Cerebellar nuclear complex (tissue), 1 donor: ENCODE results near the gene TSC22D2.

Experiments used
- DNase-seq, 2 experiments: peaks; one replicate each; lab custom pipeline; 2025; lab: John Stamatoyannopoulos, UW

Gene TSC22D2

DNA sequence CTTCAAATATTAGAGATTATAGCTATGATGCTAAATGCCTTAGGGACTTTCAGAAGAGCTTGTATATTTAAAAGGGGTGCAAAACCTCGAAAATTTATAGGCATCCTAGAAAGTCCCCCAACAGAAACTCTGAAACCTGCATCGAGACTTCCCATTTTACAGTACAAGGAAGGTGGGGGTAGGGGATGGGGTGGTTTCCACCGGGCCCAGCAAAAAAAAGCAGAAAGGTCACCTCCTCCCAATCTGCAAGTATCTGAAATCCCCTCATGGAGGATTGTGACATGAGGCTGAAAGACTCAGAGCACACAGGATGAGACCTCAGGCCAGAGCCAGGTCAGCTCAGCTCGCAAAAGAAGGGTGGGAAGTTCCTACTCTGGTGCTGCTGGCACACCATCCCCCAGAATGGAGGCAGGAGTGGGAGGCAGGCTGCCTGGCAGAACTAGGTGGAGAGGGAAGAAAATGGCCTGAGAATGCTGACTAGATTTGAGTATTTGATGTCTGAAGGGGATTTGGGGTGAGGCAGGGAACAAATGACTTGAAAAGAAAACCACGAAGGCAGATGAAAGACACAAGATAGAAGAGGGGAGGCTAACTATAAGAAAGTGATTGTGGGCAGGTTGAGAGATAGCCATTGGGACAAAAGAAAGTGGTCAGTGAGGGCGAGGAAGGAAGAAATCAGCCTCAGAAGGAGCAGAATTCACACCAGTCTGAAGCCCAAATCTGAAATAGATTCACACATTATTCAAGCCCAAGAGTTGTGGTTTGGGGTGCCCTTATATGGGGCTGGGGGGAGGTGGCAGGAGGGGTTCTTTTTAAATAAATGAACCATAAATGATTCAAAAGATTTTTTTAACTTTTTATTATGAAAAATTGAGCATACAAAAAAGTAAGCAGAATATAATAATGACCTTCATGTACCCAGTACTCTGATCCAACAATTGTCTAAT lies 22.5 kb upstream of the TSC22D2 start:
- DNase-seq, result no peak

DNA sequence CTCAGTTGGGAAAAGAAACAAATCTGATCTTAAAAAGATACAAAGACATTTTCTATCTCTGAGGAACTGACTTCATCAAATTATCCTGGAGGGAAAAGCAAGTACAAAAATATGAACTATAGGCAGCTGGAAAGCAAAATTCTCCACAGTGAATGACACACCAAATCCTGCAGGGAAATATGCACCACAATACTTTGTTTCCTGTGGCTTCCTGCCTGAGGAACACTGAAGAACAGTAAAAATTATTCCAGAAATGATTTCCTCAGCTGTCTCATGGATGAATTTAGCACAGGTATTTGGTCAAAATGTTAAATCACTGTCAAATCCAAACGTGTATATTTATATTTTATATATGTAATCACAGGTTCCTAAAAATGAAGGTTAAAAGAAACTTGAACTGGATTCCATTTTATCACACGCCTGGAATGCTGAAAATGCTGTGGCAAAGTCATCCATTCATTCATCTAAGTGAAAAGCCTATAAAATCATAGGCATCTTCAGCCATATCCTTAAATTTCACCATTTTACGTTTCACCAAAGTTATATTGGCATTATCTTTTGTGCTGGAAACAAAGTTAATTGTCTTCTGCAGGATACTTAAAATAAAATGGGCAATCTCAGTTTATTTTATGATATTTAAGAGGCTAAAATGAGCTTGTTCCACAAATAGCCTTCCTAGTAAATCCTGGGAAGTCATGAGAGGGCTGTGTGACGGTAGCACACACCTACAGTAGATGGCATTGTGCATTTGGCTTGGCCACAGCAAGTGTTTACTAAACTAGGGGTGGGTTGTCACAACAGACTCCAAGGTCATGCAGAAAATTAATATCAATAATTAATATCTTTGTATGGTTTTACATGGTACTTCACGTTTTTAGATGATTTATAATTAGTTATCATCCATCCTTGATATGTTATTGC lies 19.3 kb upstream of the TSC22D2 start:
- no peak for DNase-seq

DNA sequence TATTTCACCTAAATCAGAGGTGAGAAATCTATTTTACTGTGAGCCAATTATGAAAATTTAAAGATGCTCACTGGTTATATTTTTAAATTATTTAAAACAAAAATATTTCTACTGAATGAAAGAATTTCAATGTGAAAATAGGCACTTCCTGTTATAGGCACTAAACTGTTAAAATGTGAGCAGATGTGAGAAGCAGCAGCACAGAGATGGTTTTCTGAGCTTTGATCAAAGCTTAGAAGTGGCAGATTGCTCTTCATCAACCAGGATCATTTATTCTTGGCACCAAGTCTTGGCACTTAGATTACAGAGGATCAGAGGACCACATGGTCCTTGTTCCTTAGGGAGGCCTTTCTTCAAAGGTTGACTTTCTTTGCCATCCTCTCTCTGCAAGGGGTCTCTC lies 18.0 kb upstream of the TSC22D2 start:
- no peak for DNase-seq

DNA sequence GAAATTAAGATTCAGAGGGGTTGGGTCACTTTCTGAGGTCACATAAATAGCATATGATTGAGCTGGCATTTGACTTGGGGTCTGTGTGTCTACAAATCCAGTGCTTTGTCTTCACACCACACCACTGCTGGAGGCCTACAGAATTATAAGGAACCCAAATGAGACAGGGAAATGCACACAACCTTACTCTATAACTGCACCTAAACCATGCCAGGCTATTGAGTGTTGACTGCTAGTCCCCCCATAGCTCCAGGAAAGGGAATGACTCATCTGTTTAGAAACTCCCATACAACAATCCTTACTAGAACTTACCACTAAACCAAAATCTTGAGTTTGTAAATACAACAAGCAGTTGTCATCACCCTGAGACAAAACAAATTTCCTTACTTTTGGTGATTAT lies 16.9 kb upstream of the TSC22D2 start:
- no peak for DNase-seq

DNA sequence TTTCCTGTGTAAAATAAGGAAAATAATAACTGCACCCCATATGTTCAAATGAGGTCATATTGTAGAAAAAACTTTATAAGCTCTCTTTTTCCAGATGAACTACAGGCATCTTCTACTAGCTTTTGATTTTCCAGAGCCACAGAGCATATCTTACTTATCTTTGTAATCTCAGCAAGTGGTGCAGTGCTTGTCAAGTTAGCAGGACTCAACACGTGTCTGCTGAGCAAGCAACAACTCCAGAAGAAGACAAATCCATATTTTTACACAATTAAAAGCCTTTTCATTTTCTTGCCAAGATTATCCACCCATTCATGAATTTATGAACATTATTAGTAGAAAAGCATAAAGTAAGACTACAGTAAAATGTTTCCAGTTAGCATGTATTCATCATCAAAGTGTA lies 14.4 kb upstream of the TSC22D2 start:
- DNase-seq, result no peak

DNA sequence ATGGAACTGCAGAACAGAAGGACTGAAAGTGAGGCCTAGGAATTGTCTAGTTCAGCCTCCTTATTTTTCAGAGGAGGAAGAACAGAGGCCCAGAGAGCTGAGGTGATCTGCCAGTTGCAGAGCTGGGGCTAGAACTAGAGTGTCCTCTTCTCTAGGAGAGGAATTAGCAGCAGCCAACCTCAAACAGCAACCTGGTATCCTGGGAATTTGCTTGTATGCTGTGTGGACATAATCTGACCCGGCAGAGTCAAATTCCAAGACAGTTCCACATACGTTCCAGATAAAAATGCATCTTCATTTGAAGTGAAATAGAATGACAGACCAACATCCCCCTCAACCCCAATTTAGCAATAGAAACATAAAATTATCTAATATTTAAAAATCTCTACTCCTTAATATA lies 13.5 kb upstream of the TSC22D2 start:
- no peak for DNase-seq

DNA sequence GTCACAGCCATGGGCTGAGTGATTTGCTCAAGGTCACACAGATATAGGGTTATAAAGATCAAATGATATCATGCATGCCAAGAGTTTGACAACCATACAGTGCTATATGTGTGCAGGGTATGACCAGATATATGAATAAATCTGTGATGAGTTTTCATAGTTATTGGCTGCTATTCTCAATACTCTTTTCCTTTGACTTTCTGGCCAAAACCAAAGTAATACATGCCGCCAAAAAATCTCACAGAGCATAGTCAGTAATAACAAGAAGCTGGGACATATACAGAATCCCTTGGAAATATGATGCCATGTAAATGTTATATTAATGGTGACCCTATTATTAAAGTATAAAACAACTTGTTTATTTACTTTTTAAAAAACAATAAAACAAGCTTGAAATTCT lies 11.6 kb upstream of the TSC22D2 start:
- no peak for DNase-seq

DNA sequence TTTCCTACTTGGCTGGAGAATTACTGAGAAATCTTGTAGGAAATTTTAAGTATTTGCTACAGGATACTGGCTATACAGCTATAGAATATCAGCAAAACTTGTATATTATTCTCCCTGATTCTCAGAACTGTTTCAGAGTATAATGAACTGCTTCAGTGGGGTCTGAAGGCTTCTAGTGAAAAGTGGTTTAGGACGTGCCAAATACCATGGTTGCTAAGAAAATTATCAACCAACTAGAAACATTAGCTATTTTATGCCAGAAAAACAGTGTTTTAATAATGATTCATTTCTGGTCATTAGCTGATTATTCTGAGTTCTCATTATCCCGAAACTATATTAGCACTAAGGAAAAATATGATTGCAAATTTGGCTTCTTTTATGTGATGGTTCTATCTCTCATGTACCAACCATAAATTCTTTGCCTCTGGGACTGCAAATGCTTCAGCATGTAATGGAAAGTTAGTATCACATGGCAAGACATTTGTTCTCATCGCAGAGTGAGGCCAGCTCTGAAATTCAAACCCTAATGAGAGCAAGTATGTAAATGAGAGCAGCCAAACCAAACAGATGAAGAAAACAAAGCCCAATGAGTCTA lies 11.0 kb upstream of the TSC22D2 start:
- no peak for DNase-seq

DNA sequence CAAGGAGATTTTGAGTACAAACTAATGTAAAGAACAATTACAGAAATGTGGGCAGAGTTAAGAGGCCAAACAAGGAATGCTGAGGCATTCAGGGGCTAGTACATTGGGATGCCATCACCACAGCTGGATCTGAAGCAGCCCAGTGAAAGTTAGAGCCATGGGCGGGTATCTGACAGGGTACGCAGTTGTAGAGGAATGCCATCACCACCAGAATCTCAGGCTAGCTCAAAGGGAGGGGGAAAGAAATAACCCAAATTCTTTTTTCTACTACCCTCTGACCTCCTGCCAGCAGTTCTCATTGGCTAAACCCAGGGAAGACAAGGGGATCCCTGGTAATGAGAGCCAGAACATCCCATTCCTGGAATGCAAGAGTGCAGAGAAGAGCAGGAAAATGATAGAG lies 9.0 kb upstream of the TSC22D2 start:
- no peak for DNase-seq

DNA sequence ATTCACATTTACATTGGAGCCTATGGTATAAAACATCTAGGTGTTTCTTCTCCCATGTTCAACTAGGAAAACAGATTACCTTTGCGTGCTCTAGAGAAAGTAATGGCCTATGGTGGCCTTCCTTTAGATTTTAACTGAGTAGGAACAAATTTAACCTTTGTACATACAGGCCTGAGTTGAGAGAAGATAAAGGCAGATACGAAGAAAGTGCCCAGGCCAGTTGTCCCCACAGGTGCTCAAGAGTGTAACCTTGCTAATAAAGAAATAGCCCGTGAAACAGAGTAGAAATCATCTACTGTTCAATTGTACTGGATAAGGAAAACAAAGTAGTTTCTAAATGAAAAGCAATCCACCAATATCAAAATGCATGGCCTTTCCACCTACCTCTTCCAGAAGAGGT lies 6.8 kb upstream of the TSC22D2 start:
- no peak for DNase-seq

DNA sequence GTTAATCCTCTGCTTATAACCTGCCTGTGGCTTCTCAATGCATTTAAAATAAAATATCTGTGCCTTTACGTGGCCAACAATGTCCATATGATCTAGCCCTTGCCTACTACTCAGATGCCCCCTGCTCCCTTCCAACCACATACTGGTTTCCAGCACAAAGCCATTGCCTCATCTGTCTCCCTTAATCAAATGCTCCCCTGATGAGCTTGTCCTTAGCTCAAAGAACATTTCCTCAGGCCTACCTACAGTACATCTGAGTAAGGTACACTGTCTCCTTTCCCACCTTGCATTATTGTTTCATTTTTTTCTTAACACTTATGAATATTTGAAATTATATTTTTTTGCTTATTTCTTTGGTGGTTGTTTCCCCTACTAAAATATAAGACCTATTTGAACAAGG lies 5.9 kb upstream of the TSC22D2 start:
- no peak for DNase-seq

DNA sequence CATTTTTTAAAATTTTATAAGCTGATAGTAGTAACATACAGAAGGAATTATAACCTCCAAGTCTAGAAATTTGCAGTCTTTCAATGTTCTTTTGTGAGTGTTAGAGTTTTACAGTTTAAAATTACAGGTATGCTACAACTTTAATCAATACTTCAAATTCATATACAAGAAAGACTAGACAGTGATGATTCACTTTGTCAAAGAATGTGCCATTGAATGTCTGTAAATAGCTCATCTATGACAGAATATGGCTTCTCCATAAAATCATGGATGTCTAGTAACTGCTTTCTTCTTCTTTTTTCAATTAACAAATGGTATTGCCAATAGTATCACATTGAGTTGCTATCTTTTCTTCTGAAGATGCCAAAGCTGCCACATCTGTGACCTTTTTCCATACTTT lies 4.1 kb upstream of the TSC22D2 start:
- DNase-seq, result no peak

DNA sequence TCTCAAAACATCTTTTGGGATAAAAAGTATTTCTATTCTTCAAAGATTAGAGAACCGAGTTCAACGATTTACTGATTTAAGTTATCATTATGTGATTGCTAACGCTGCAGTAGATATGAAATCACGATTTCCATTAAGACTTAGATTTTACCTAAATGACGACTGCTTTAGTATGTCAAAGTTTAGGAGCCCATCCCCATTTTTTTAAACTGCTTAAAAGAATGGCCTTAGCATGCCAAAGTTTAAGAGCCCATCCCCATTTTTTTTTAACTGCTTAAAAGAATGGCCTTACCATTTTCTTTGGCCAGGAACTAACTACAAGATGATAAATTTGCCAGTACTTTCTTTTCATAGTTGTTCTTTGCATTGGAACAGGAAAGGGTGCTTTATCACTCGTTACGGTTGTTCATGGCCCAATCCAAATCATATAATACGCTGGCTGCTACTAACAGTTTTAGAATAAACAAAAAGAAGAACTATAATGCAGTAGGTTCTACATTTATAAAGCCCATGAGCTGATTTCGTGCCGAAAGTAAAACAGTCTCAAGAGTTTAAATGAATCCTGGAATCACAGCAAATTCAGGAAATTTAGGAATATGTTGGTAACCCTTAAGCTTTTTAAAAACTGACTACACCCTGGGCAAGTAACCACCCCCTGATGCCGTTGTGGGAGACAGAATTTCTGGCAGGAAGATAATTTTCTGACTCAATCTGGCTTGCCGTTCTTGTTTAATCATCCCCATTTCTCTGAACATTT lies 869 bp upstream of the TSC22D2 start:
- peak in 1 of 2 experiments; percentile 58 for DNase-seq

DNA sequence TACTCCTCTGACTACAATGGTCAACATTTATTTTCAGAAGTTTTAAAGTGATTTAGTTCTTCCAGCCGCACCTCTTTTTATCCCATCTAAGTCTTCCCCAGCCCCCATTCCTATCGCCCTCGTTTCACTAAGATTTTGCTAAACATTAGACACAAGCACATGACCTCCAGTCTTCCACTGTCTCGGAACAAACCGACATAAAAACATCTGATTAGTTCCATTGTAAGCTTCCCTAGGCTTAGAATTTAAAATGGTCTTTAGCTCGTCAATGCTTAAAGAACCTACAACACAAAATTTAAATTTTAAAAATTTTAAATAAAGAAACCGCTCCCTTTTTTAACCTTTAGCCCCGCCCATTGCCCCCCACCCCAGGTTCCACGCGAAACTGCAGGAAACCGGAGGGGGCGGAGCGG lies 284 bp upstream of the TSC22D2 start:
- peak in 1 of 2 experiments; percentile 59 for DNase-seq

DNA sequence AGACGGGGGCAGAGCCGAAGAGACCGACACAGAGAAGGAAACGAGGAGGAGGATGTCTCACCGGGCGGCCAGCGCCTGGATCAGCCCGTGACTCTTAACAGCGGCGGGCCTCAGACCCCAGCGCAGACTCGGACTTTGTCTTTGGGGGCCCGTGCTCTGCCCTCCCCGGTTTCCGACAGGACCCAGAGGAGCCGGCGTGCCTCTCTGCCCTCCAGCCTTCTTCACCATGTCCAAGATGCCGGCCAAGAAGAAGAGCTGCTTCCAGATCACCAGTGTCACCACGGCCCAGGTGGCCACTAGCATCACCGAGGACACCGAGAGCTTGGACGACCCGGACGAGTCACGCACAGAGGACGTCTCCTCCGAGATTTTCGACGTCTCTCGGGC lies 1.0 kb downstream of the TSC22D2 start:
- DNase-seq, result no peak

DNA sequence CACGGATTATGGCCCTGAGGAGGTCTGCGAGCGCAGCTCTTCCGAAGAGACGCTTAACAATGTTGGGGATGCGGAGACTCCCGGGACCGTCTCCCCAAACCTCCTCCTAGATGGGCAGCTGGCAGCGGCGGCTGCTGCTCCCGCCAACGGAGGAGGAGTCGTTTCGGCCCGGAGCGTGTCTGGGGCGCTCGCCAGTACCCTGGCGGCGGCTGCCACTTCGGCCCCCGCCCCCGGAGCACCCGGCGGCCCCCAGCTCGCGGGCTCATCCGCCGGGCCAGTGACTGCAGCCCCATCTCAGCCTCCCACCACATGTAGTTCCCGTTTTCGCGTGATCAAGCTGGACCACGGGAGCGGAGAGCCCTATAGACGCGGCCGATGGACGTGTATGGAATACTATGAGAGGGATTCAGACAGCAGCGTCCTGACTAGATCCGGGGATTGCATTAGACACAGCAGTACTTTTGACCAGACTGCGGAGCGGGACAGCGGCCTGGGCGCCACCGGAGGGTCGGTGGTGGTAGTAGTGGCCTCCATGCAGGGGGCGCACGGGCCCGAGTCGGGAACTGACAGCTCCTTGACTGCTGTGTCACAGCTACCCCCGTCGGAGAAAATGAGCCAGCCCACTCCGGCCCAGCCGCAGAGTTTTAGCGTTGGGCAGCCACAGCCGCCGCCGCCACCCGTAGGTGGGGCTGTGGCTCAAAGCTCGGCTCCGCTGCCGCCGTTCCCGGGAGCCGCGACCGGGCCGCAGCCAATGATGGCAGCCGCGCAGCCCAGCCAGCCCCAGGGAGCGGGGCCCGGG lies 1.6 kb downstream of the TSC22D2 start:
- no peak for DNase-seq

DNA sequence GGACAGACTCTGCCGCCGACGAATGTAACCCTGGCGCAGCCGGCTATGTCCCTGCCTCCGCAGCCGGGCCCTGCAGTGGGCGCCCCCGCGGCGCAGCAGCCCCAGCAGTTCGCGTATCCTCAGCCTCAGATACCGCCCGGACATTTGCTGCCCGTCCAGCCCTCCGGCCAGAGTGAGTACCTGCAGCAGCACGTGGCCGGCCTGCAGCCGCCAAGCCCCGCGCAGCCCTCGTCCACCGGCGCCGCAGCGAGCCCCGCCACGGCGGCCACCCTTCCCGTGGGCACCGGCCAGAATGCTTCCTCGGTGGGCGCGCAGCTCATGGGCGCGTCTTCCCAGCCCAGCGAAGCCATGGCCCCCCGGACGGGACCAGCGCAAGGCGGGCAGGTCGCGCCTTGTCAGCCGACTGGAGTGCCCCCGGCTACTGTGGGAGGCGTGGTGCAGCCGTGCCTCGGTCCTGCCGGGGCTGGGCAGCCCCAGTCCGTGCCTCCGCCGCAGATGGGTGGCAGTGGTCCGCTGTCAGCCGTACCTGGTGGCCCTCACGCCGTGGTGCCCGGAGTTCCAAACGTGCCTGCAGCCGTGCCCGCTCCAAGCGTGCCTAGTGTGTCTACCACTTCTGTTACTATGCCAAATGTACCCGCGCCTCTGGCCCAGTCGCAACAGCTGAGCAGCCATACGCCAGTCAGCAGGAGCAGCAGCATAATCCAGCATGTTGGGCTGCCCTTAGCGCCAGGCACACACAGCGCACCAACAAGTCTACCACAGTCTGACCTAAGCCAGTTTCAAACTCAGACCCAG lies 2.4 kb downstream of the TSC22D2 start:
- DNase-seq, result no peak

DNA sequence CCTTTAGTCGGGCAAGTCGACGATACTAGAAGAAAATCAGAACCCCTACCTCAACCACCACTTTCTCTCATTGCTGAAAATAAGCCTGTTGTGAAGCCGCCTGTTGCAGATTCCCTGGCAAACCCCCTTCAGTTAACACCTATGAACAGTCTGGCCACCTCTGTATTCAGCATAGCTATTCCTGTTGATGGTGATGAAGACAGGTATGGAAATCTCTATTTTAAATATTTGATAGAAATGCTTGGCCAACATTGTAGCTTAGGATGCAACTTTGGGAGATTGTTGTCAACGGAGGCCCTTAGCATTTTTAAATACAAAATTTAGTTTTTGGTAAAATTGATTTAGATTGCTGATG lies 3.0 kb downstream of the TSC22D2 start:
- no peak for DNase-seq

DNA sequence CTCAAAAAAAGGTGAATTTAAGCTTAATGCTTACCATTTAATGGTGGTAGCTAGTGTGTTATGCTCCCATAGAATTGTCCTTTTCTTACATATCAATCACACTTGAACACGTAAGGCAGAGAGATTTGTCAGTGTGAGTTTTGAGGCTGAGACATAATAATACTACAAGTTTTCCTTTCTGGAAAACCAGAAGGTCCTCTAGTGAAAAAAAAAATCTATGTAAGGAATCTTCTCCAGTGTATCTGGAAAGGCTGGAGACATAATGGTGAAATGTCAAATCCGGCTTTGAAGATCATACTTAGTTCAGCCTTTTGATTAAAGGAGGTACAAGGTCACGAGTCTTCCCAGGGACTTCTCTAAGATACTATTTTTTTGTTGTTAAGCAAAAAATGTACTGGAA lies 3.4 kb downstream of the TSC22D2 start:
- DNase-seq, result no peak

DNA sequence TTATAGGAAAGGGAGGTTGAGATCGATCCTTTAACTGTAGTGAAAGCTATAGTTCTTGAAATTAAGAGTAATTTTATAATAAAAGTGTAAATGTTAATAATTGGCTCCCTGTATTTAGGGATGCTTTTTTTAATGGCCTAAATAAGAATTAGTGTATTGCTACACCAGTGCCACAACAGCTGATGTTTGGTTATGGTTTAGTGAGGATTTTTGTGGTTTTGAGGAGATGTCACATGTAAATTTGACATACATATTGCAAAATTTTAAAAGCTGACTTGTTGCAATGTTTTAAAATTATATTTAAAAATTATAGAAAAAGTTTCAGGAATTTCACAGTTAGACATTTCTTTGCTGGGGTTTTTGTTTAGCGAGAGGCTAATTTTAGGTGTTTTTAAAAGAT lies 3.9 kb downstream of the TSC22D2 start:
- DNase-seq, result no peak
